ENCODE measurements around the gene NOTUM. TPM values are rescaled to one million over a fixed set of nuclear protein-coding genes. Genes with fewer than 3 reads are reported as not detected.

Gene NOTUM
- total and polyA plus RNA-seq, 9 of the 15 experiments (the other 6 are each of a cell fraction or from before 2014, with no cell fraction given), result 0.03 to 14.0 (median 4.1) TPM

- no peak for TF ChIP-seq FOXK2 (conservative IDR thresholded peaks at IDR 0.05 in 1 of 2, IDR thresholded peaks at IDR 0.05 in 1 of 2; ENCODE audit: low read depth in 2 of 2)
- TF ChIP-seq, protein P1, sequence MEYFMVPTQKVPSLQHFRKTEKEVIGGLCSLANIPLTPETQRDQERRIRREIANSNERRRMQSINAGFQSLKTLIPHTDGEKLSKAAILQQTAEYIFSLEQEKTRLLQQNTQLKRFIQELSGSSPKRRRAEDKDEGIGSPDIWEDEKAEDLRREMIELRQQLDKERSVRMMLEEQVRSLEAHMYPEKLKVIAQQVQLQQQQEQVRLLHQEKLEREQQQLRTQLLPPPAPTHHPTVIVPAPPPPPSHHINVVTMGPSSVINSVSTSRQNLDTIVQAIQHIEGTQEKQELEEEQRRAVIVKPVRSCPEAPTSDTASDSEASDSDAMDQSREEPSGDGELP (CRISPR knock-in tag; IDR thresholded peaks at IDR 0.05; ENCODE audit: borderline replicate concordance), result 0 out of 2 replicates have a peak, but pooled peaks have one; percentile 22
- peak; percentile 10; the same call in 1 of the 2 replicates for TF ChIP-seq MYNN (IDR thresholded peaks at IDR 0.05)
- no peak for TF ChIP-seq MYNN (CRISPR knock-in tag; IDR thresholded peaks at IDR 0.05)
- TF ChIP-seq NFIC (IDR thresholded peaks at IDR 0.05), result peak; percentile 20; the same call in 1 of the 2 replicates
- no peak for TF ChIP-seq PML (IDR thresholded peaks at IDR 0.05; ENCODE audit: low read length)
- TF ChIP-seq XRCC5 (IDR thresholded peaks at IDR 0.05; ENCODE audit: low read depth, low read length), result peak; percentile 62; the same call in 1 of the 2 replicates
- TF ChIP-seq ZNF134 (CRISPR knock-in tag; conservative IDR thresholded peaks at IDR 0.05), result peak; percentile 100
- TF ChIP-seq, protein P2, sequence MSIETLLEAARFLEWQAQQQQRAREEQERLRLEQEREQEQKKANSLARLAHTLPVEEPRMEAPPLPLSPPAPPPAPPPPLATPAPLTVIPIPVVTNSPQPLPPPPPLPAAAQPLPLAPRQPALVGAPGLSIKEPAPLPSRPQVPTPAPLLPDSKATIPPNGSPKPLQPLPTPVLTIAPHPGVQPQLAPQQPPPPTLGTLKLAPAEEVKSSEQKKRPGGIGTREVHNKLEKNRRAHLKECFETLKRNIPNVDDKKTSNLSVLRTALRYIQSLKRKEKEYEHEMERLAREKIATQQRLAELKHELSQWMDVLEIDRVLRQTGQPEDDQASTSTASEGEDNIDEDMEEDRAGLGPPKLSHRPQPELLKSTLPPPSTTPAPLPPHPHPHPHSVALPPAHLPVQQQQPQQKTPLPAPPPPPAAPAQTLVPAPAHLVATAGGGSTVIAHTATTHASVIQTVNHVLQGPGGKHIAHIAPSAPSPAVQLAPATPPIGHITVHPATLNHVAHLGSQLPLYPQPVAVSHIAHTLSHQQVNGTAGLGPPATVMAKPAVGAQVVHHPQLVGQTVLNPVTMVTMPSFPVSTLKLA (conservative IDR thresholded peaks at IDR 0.05), result peak; percentile 8 to 45; a peak in 1 of 4 replicates
- no peak for TF ChIP-seq MYBL2 (IDR thresholded peaks at IDR 0.05; ENCODE audit: low read depth)
- no peak for TF ChIP-seq MYBL2 (CRISPR knock-in tag; IDR thresholded peaks at IDR 0.05; ENCODE audit: borderline replicate concordance)
- 0 out of 2 replicates have a peak, but pooled peaks have one; percentile 2 for TF ChIP-seq SUPT5H (IDR thresholded peaks at IDR 0.05)
- TF ChIP-seq EGR1 (conservative IDR thresholded peaks at IDR 0.05), result peak; percentile 88
- TF ChIP-seq ESRRA (IDR thresholded peaks at IDR 0.05; ENCODE audit: borderline replicate concordance, low read depth), result 0 out of 2 replicates have a peak, but pooled peaks have one; percentile 34
- TF ChIP-seq CAMTA2 (CRISPR knock-in tag; conservative IDR thresholded peaks at IDR 0.05), result no peak
Measured at GRCh38 chr17:81932333-81932983, 28.5 kb downstream of the NOTUM start (continued).
